Measurements from ENCODE around the gene TEX101. TPM values are rescaled to one million over a fixed set of nuclear protein-coding genes. Genes with fewer than 3 reads are reported as not detected.

TEX101 gene
- total RNA-seq, 6 experiments from 2014 or later = not detected

GRCh38 chr19:43425567-43426392 lies 11.1 kb downstream of the TEX101 start:
- no peaks in the 10 kb centered on the region for H3K36me3 Mint-ChIP-seq (ENCODE audit: low read depth)
- H3K27me3 Mint-ChIP-seq (ENCODE audit: insufficient read depth) = peaks cover 13% of the 10 kb centered on the region
- TF ChIP-seq CTCF (IDR thresholded peaks at IDR 0.05) = peak; percentile 72
- no peaks in the 10 kb centered on the region for H3K9me3 Mint-ChIP-seq
- peak overlapping the region; percentile 53; the same call in 1 of the 2 replicates for H3K4me3 Mint-ChIP-seq
- peak overlapping the region; percentile 37 for H3K27ac Mint-ChIP-seq
- peak; percentile 25 for DNase-seq
- peaks cover 25% of the 10 kb centered on the region for H3K4me1 Mint-ChIP-seq (ENCODE audit: low read depth)

- Mint-ChIP-seq H3K4me3 (no peak overlapping the region), H3K4me1 (ENCODE audit: low read depth) (peaks cover 37% of the 10 kb centered on the region), H3K36me3 (ENCODE audit: low read depth) (no peaks in the 10 kb centered on the region), H3K27me3 (ENCODE audit: insufficient read depth) (peaks cover 1% of the 10 kb centered on the region; the same call in 1 of the 2 replicates), H3K9me3 (no peaks in the 10 kb centered on the region), H3K27ac (no peak overlapping the region)
- DNase-seq = no peak
- TF ChIP-seq CTCF (IDR thresholded peaks at IDR 0.05) = no peak
Measured at GRCh38 chr19:43429395-43429794, 14.7 kb downstream of the TEX101 start.

GRCh38 chr19:43430142-43430710 lies 15.5 kb downstream of the TEX101 start:
- Mint-ChIP-seq H3K4me1 (ENCODE audit: low read depth) (peaks cover 32% of the 10 kb centered on the region), H3K36me3 (ENCODE audit: low read depth) (no peaks in the 10 kb centered on the region), H3K4me3 (no peak overlapping the region), H3K27me3 (ENCODE audit: insufficient read depth) (peaks cover 1% of the 10 kb centered on the region), H3K9me3 (no peaks in the 10 kb centered on the region), H3K27ac (peak overlapping the region; percentile 61; the same call in 1 of the 2 replicates)
- TF ChIP-seq CTCF (IDR thresholded peaks at IDR 0.05) = peak; percentile 70
- peak; percentile 38 for DNase-seq

- no peak for DNase-seq
- Mint-ChIP-seq H3K27ac (no peak overlapping the region), H3K9me3 (no peaks in the 10 kb centered on the region), H3K27me3 (ENCODE audit: insufficient read depth) (peaks cover 6% of the 10 kb centered on the region), H3K36me3 (ENCODE audit: low read depth) (no peaks in the 10 kb centered on the region), H3K4me3 (no peak overlapping the region), H3K4me1 (ENCODE audit: low read depth) (peaks cover 24% of the 10 kb centered on the region)
- no peak for TF ChIP-seq CTCF (IDR thresholded peaks at IDR 0.05)
Measured at GRCh38 chr19:43430976-43431375, 16.3 kb downstream of the TEX101 start.

- H3K4me1 Mint-ChIP-seq (ENCODE audit: low read depth) = peaks cover 29% of the 10 kb centered on the region
- no peak overlapping the region for H3K27ac Mint-ChIP-seq
- no peaks in the 10 kb centered on the region for H3K36me3 Mint-ChIP-seq (ENCODE audit: low read depth)
- no peak for TF ChIP-seq CTCF (IDR thresholded peaks at IDR 0.05)
- peaks cover 7% of the 10 kb centered on the region for H3K27me3 Mint-ChIP-seq (ENCODE audit: insufficient read depth)
- DNase-seq = no peak
- H3K9me3 Mint-ChIP-seq = no peaks in the 10 kb centered on the region
- H3K4me3 Mint-ChIP-seq = no peak overlapping the region
Measured at GRCh38 chr19:43433358-43433673, 18.6 kb downstream of the TEX101 start.
